H1 (cell line): Measurements from ENCODE around the gene CCDC184. TPM values are rescaled to one million over a fixed set of nuclear protein-coding genes. Genes with fewer than 3 reads are reported as not detected.

Experiments used
- CTCF ChIA-PET: fragments of 300-600 bp; sonication (Branson Sonifier 250); formaldehyde crosslinking; loops from one replicate; lab custom pipeline; 2021; ENCODE audit not compliant: partially characterized antibody; lab: Charles Lee
- POLR2A ChIA-PET: fragments of 300-600 bp; sonication (Branson Sonifier 250); formaldehyde crosslinking; loops from one replicate; lab custom pipeline; 2021; ENCODE audit warnings: inconsistent platforms; ENCODE audit not compliant: partially characterized antibody; lab: Charles Lee
- DNase-seq, 2 experiments: peaks; one replicate each; pipeline versions ENCODE4 v3.0.0 to v3.0.0-alpha.2; 2010 to 2022; ENCODE audit warnings: low spot score in 2 of 2, low read depth in 1 of 2, mixed read lengths in 1 of 2
- FAIRE-seq: peaks from 2 replicates; lab custom pipeline; 2011; peaks lifted over from hg19 to GRCh38; lab: Jason Lieb, UNC
- H2AFZ ChIP-seq: 2 replicates; pipeline ENCODE4 v1.8.1; 2012; ENCODE audit warnings: low read length, inconsistent platforms
- H2AK5ac ChIP-seq: 2 replicates; pipeline ENCODE4 v1.6.1; 2013; ENCODE audit warnings: low read depth, low read length
- H2BK120ac ChIP-seq: replicated peaks from 2 replicates; pipeline ENCODE3; 2013; ENCODE audit warnings: low read depth, low read length, inconsistent platforms
- H2BK12ac ChIP-seq: 2 replicates; pipeline ENCODE4 v1.6.1; 2013; ENCODE audit warnings: low read depth, low read length
- H2BK15ac ChIP-seq: 2 replicates; pipeline ENCODE4 v1.6.1; 2013; ENCODE audit warnings: low read length
- H2BK20ac ChIP-seq: 2 replicates; pipeline ENCODE4 v1.6.1; 2013; ENCODE audit warnings: low read length
- H2BK5ac ChIP-seq: 2 replicates; pipeline ENCODE4 v1.6.1; 2013; ENCODE audit warnings: low read depth, low read length
- H3K14ac ChIP-seq: 2 replicates; pipeline ENCODE4 v1.6.1; 2013; ENCODE audit warnings: inconsistent platforms; ENCODE audit not compliant: insufficient read length
- H3K18ac ChIP-seq: 2 replicates; pipeline ENCODE4 v1.6.1; 2013; ENCODE audit warnings: low read length; ENCODE audit errors: extremely low read depth
- H3K23ac ChIP-seq: 2 replicates; pipeline ENCODE4 v1.6.1; 2013; ENCODE audit warnings: inconsistent platforms; ENCODE audit not compliant: insufficient read length
- H3K23me2 ChIP-seq: 2 replicates; pipeline ENCODE4 v1.6.1; 2013; ENCODE audit warnings: low read depth, low read length
- H3K27ac ChIP-seq: 2 replicates; pipeline ENCODE4 v1.6.1; 2011; ENCODE audit warnings: low read depth, low read length, inconsistent platforms
- H3K27me3 ChIP-seq, 4 experiments: replicated peaks in 1 of 4; 1 replicate in 1 of 4; 2 replicates in 3 of 4; pipeline versions ENCODE4 v1.6.1 to v1.8.1; 2011 to 2013; ENCODE audit warnings: low read length in 3 of 4, mild to moderate bottlenecking in 3 of 4, inconsistent platforms in 2 of 4, mixed read lengths in 2 of 4, moderate library complexity in 1 of 4; ENCODE audit not compliant: control insufficient read depth in 3 of 4, insufficient read depth in 3 of 4; ENCODE audit errors: extremely low read depth in 1 of 4
- H3K36me3 ChIP-seq, 4 experiments: 2 replicates each; pipeline versions ENCODE4 v1.6.1 to v1.8.1; 2011 to 2013; ENCODE audit warnings: mild to moderate bottlenecking in 4 of 4, low read length in 3 of 4, moderate library complexity in 2 of 4, control low read depth in 1 of 4, inconsistent platforms in 1 of 4; ENCODE audit not compliant: insufficient read depth in 4 of 4, control insufficient read depth in 2 of 4
- H3K4ac ChIP-seq: replicated peaks from 2 replicates; pipeline ENCODE3; 2013; ENCODE audit warnings: low read length, low read depth, mixed read lengths, inconsistent platforms; ENCODE audit not compliant: insufficient read length
- H3K4me1 ChIP-seq, 4 experiments: replicated peaks in 1 of 4; 1 replicate in 1 of 4; 2 replicates in 3 of 4; pipeline versions ENCODE4 v1.6.1 to v1.8.1; 2011 to 2013; ENCODE audit warnings: low read length in 3 of 4, inconsistent platforms in 2 of 4, mixed read lengths in 1 of 4; ENCODE audit not compliant: insufficient read depth in 4 of 4, control insufficient read depth in 3 of 4
- H3K4me2 ChIP-seq, 2 experiments: 2 replicates each; pipeline versions ENCODE4 v1.6.1 to v1.8.1; 2011 to 2013; ENCODE audit warnings: low read depth in 2 of 2, low read length in 2 of 2, control low read depth in 1 of 2, inconsistent platforms in 1 of 2, mild to moderate bottlenecking in 1 of 2; ENCODE audit not compliant: insufficient read depth in 1 of 2
- H3K4me3 ChIP-seq, 4 experiments: fragments of 200-600, 300-600 bp in 1 of 4; sonication (generic), shearing (Covaris generic), sonication (Bioruptor Twin) in 1 of 4; 2 replicates each; pipeline versions ENCODE4 v1.5.1 to v1.8.1; 2011 to 2016; ENCODE audit warnings: low read length in 4 of 4, low read depth in 3 of 4, control low read depth in 2 of 4, inconsistent platforms in 2 of 4, mild to moderate bottlenecking in 2 of 4, mixed read lengths in 1 of 4, moderate library complexity in 1 of 4; ENCODE audit not compliant: insufficient read depth in 2 of 4; ENCODE audit errors: extremely low read depth in 1 of 4
- H3K56ac ChIP-seq: replicated peaks from 2 replicates; pipeline ENCODE3; 2013; ENCODE audit warnings: low read depth, mild to moderate bottlenecking, mixed read lengths, low read length, inconsistent platforms; ENCODE audit not compliant: insufficient read length
- H3K79me1 ChIP-seq: 2 replicates; pipeline ENCODE4 v1.6.1; 2013; ENCODE audit warnings: low read depth, low read length, control low read depth
- H3K79me2 ChIP-seq, 2 experiments: 2 replicates each; pipeline versions ENCODE4 v1.6.1 to v1.8.1; 2012 to 2013; ENCODE audit warnings: low read length in 2 of 2, mild to moderate bottlenecking in 2 of 2, inconsistent platforms in 1 of 2; ENCODE audit not compliant: insufficient read depth in 2 of 2, control insufficient read depth in 1 of 2
- H3K9ac ChIP-seq, 4 experiments: replicated peaks in 1 of 4; 1 replicate in 1 of 4; 2 replicates in 3 of 4; pipeline versions ENCODE4 v1.6.1 to v1.8.1; 2011 to 2013; ENCODE audit warnings: low read depth in 3 of 4, low read length in 3 of 4, control low read depth in 2 of 4, mild to moderate bottlenecking in 2 of 4, moderate library complexity in 2 of 4, inconsistent platforms in 1 of 4; ENCODE audit errors: extremely low read depth in 1 of 4
- H3K9me3 ChIP-seq, 2 experiments: 2 replicates each; pipeline versions ENCODE4 v1.6.1 to v1.8.1; 2012 to 2013; ENCODE audit warnings: mild to moderate bottlenecking in 2 of 2, moderate library complexity in 2 of 2, control low read depth in 1 of 2, inconsistent platforms in 1 of 2, low read depth in 1 of 2, low read length in 1 of 2, mixed read lengths in 1 of 2; ENCODE audit not compliant: insufficient read depth in 2 of 2
- H4K20me1 ChIP-seq, 2 experiments: replicated peaks in 1 of 2; 2 replicates each; pipeline versions ENCODE3 to v1.8.1; 2011 to 2013; ENCODE audit warnings: inconsistent platforms in 2 of 2, low read length in 2 of 2, mild to moderate bottlenecking in 1 of 2; ENCODE audit not compliant: insufficient read depth in 2 of 2, control insufficient read depth in 1 of 2
- H4K5ac ChIP-seq: 2 replicates; pipeline ENCODE4 v1.6.1; 2013; ENCODE audit warnings: low read length, low read depth, mixed read lengths, inconsistent platforms; ENCODE audit not compliant: insufficient read length
- H4K8ac ChIP-seq: 2 replicates; pipeline ENCODE4 v1.8.0; 2013; ENCODE audit warnings: mild to moderate bottlenecking, moderate library complexity, low read length, inconsistent platforms; ENCODE audit not compliant: insufficient read depth; ENCODE audit errors: extremely low read depth
- H4K91ac ChIP-seq: replicated peaks from 2 replicates; pipeline ENCODE3; 2013; ENCODE audit warnings: low read length, mixed read lengths, inconsistent platforms; ENCODE audit not compliant: insufficient read length
- CBX5 ChIP-seq: fragments of 300-800, 300-1000 bp; sonication (generic); IDR thresholded peaks from 2 replicates; pipeline ENCODE4 v1.7.1; 2016; ENCODE audit warnings: antibody characterized with exemption, low read length, low read depth
- CBX8 ChIP-seq: fragments of 300-800, 300-1000 bp; sonication (generic); IDR thresholded peaks from 2 replicates; pipeline ENCODE4 v1.7.1; 2016; ENCODE audit warnings: low read depth, low read length, borderline replicate concordance
- CEBPB ChIP-seq: IDR thresholded peaks from 2 replicates; pipeline ENCODE4 v1.6.1; 2012; ENCODE audit warnings: low read depth, low read length
- CHD2 ChIP-seq: IDR thresholded peaks from 2 replicates; pipeline ENCODE4 v1.6.1; 2012; ENCODE audit warnings: low read length, improper control_type of control experiment
- GTF2F1 ChIP-seq: IDR thresholded peaks from 2 replicates; pipeline ENCODE4 v1.6.1; 2012; ENCODE audit warnings: low read depth, low read length, improper control_type of control experiment, borderline replicate concordance
- JUN ChIP-seq: IDR thresholded peaks from 2 replicates; pipeline ENCODE4 v1.6.1; 2011; ENCODE audit warnings: low read depth, mild to moderate bottlenecking, improper control_type of control experiment, low read length
- MAFK ChIP-seq: IDR thresholded peaks from 2 replicates; pipeline ENCODE4 v1.6.1; 2012; ENCODE audit warnings: low read depth, mild to moderate bottlenecking, improper control_type of control experiment, low read length
- PHF8 ChIP-seq: fragments of 200-600 bp; sonication (generic); conservative IDR thresholded peaks from 2 replicates; pipeline ENCODE4 v1.7.1; 2012; ENCODE audit warnings: low read depth, mild to moderate bottlenecking, inconsistent platforms, low read length, moderate library complexity
- POU5F1 ChIP-seq: IDR thresholded peaks from 2 replicates; pipeline ENCODE4 v1.6.1; 2011; ENCODE audit warnings: low read depth, mild to moderate bottlenecking, low read length, moderate library complexity
- RXRA ChIP-seq: IDR thresholded peaks from 2 replicates; pipeline ENCODE4 v1.6.1; 2011; ENCODE audit warnings: low read depth, mild to moderate bottlenecking, low read length, moderate library complexity; ENCODE audit not compliant: insufficient read depth
- SRF ChIP-seq: IDR thresholded peaks from 2 replicates; pipeline ENCODE4 v1.6.1; 2011; ENCODE audit warnings: mild to moderate bottlenecking, low read depth, low read length, moderate library complexity
- ZNF274 ChIP-seq: IDR thresholded peaks from 2 replicates; pipeline ENCODE4 v1.7.0; 2012; ENCODE audit warnings: low read length, borderline replicate concordance; ENCODE audit errors: extremely low read depth
- WGBS, 2 experiments: shearing (Covaris generic) in 1 of 2; methylation state at CpG; one replicate each; pipeline versions ENCODE4 v1.1.6 to v1.1.7; 2013 to 2015; ENCODE audit warnings: low lambda C conversion rate in 2 of 2, mixed read lengths in 2 of 2, inconsistent platforms in 1 of 2, low coverage in 1 of 2, missing lambda C conversion rate in 1 of 2; ENCODE audit not compliant: insufficient replicate concordance in 2 of 2, insufficient coverage in 1 of 2, insufficient read length in 1 of 2; ENCODE audit errors: extremely low coverage in 1 of 2, missing lambda C conversion rate in 1 of 2; 5-methylcytosine and 5-hydroxymethylcytosine counted together
- polyA plus RNA-seq, 7 experiments: library from polyadenylated mRNA; depleted of rRNA in 3 of 7; stranded (reverse) in 5 of 7; unstranded in 2 of 7; fragments of >200 nt in 5 of 7; fragments of 200-250 nt in 2 of 7; gene quantifications; 1 replicate in 5 of 7; 2 replicates in 1 of 7; 4 replicates in 1 of 7; pipeline versions ENCODE4 v1.2.1 to v1.2.3, GENCODE V29; 2011 to 2013; ENCODE audit warnings: missing spikeins in 2 of 7, mixed read lengths in 2 of 7
- total RNA-seq: library from RNA; stranded (reverse); fragmentation: NEBNext Ultra II Directional; extraction: Animal tissue kit (Norgen Biotek cat#: 25700); gene quantifications from 2 replicates; pipeline ENCODE4 v1.2.1, GENCODE V29; 2021

CCDC184 gene
- total and polyA plus RNA-seq, 2 of the 8 experiments (the other 6 are each of a cell fraction or from before 2014, with no cell fraction given), result 2.2 to 3.0 TPM

- Histone ChIP-seq H4K5ac (no peak overlapping the region), H3K23ac (no peak overlapping the region), H3K4me2 (peak overlapping the region; percentile 63 to 85), H4K20me1 (no peaks in the 10 kb centered on the region), H3K79me2 (no peaks in the 10 kb centered on the region), H3K27me3 (no peaks in the 10 kb centered on the region), H2BK12ac (no peak overlapping the region), H3K4me1 (peaks cover 0 to 5% (median under 1%) of the 10 kb centered on the region in 4 experiments; a peak in 2 of 7 replicates), H3K9ac (peak overlapping the region in 2 of 4 experiments; percentile 8 to 70; a peak in 2 of 7 replicates), H2BK20ac (no peak overlapping the region), H3K79me1 (no peaks in the 10 kb centered on the region), H2AFZ (peak overlapping the region; percentile 83), H3K4ac (no peak overlapping the region), H3K56ac (no peak overlapping the region), H2AK5ac (no peak overlapping the region), H3K36me3 (no peaks in the 10 kb centered on the region), H2BK15ac (no peak overlapping the region), H4K91ac (no peak overlapping the region), H2BK5ac (no peak overlapping the region), H3K18ac (peak overlapping the region; percentile 13; the same call in 1 of the 2 replicates), H3K14ac (no peak overlapping the region), H3K9me3 (no peaks in the 10 kb centered on the region), H3K23me2 (peaks cover 4% of the 10 kb centered on the region; the same call in 1 of the 2 replicates), H3K27ac (no peak overlapping the region), H4K8ac (no peak overlapping the region), H2BK120ac (no peak overlapping the region), H3K4me3 (peak overlapping the region; percentile 86 to 94 (median 92))
- DNase-seq, result peak in 1 of 2 experiments; percentile 47
- WGBS, 2 experiments, result 53% methylated on average over 8 of the region's 8 CpGs; no CpG with 5 or more reads in 1 of the 2 experiments
- POLR2A ChIA-PET, result interaction anchor here (0.7 to 3.1 kb wide), 12 partner anchors 9 to 451 kb away, joined by 3 to 21 read pairs (median 4); partner anchors contain the start of genes PFKM, RPAP3 and SENP1
- TF ChIP-seq PHF8 (no peak; the same call in 1 of the 2 replicates), MAFK (no peak), GTF2F1 (no peak), ZNF274 (no peak), CBX5 (no peak), POU5F1 (no peak), JUN (no peak), RXRA (no peak), CHD2 (no peak), CBX8 (no peak), SRF (no peak), CEBPB (no peak)
- FAIRE-seq, result no peak
- CTCF ChIA-PET, result interaction anchor here (0.6 to 3.6 kb wide), 13 partner anchors 10 to 470 kb away, joined by 3 to 16 read pairs (median 5); partner anchors contain the start of gene PFKM
These were observed 26.8 kb upstream of the CCDC184 start for GRCh38 chr12:48156652-48157017.
